H54 (cell line): ENCODE results near the gene TGOLN2.

Experiments
- DNase-seq: peaks from one replicate; pipeline ENCODE4 v3.0.0; 2011; ENCODE audit warnings: low spot score, mixed read lengths; ENCODE audit not compliant: insufficient read length
- FAIRE-seq: peaks from 3 replicates; lab custom pipeline; 2011; peaks lifted over from hg19 to GRCh38; lab: Jason Lieb, UNC
- POLR2A ChIP-seq: IDR thresholded peaks from 2 replicates; pipeline ENCODE4 v1.6.1; 2011; ENCODE audit warnings: low read depth, mild to moderate bottlenecking, low read length

TGOLN2 gene

GRCh38 chr2:85308201-85308600 lies 19.6 kb downstream of the TGOLN2 start:
- no peak for TF ChIP-seq POLR2A
- FAIRE-seq (no peak), DNase-seq (no peak)

- no peak for FAIRE-seq
- TF ChIP-seq POLR2A, result no peak
- DNase-seq, result no peak
Observed at GRCh38 chr2:85307527-85307897, 20.3 kb downstream of the TGOLN2 start.

DNA sequence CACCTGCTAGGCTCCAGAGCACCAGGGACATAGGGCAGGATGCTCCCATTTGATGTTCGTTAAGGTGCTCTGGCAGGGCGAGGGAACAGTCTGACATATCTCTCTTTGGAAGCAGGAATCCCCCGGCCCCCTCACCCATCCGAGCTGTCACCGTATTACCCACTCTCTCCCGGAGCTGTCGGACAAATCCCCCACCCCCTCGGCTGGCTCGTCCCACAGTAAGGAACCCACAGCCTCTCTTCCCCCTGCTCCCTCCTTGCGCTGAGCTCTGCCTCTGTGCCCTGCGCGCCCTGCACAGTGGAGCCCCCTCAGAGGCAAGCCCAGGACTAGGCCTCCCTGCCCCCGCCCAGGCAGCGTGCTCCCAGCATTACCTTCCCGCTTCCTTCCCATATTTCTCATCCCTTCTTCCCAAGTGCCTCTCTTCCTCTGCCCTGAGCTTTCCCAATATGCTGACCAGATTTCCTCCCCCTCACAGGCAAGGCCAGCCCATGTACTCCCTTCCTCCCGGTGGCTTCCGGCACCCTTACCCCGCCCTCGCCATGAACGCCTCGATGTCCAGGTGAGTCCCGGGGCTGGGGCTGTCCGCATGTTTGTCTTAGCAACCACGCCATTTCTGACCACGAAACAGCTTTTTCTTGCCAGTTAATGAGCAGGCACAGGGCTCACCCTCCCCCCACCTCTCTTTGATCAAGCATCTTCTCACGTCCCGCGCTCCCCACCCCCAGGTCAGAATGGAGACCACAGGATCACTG lies 23.8 kb downstream of the TGOLN2 start:
- no peak for TF ChIP-seq POLR2A
- DNase-seq (no peak), FAIRE-seq (no peak)

- FAIRE-seq (no peak), DNase-seq (no peak)
- TF ChIP-seq POLR2A, result no peak
Observed at GRCh38 chr2:85302121-85302520, 25.7 kb downstream of the TGOLN2 start.

DNA sequence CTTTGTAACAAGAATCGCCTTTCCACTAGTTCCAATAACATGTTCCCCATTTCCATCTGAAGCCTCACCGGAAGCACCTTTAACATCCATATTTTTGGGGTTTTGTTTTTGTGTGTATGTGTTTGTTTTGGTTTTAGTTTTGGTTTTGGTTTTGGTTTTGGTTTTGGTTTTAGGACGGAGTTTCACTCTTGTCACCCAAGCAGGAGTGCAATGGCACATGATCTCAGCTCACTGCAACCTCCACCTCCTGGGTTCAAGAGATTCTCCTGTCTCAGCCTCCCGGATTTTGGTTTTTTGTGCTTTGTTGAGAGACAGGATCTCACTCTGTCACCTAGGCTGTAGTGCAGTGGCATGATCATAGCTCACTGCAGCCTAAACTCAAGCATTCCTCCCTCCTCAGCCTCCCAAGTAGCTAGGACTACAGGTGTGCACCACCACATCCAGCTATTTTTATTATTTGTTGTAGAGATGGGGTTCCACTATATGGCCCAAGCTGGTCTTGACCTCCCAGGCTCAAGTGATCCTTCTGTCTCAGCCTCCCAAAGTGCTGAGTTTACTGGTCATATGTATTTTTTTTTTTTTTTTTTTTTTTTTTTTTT lies 36.3 kb downstream of the TGOLN2 start:
- no peak for TF ChIP-seq POLR2A
- no peak for FAIRE-seq
- DNase-seq, result no peak

DNA sequence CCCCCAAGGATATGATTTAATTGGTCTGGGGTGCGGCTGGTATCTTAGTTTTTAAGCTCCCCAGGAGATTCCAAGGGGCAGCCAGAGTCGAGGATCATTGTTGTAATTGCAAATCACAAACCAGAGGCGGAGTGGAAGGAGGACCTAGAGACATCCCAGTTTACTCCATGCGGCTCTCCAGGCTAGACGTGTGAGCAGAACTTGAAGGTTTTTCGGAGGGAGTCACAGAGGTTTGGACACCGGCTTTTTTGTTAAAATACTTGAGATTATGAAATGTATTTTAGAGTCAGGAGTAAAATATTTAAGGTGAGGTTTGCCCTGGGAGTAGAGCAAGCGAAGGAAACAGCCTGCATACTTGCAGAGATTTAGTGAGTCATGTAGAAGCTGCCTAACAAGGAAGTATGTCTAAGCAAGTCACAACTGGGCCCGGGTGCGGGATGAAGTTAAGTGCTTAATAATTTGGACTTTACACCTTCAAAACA lies 39.5 kb downstream of the TGOLN2 start:
- no peak for TF ChIP-seq POLR2A
- FAIRE-seq (peak; percentile 23), DNase-seq (peak; percentile 69)

DNA sequence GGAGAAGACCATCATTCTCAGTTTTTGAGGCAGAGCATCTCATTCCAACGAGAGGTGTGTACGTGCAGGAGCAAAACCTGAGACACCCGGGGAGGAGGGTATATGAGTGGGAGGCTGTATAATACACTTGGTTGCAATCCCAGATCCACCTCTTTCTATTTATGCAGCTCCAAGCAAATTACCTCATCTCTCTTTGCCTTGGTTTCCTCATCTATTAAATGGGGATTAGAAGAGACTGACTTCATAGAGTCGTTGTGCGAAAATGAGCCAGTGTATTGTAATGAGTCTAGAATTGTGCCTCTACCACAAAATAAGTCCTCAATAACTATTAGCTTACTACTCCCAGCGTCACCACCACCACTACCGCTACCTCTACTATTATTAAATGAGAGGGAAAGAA lies 40.1 kb downstream of the TGOLN2 start:
- FAIRE-seq (no peak), DNase-seq (no peak)
- no peak for TF ChIP-seq POLR2A

GRCh38 chr2:85286918-85287317 lies 40.9 kb downstream of the TGOLN2 start:
- FAIRE-seq, result no peak
- TF ChIP-seq POLR2A, result no peak
- DNase-seq, result no peak

DNA sequence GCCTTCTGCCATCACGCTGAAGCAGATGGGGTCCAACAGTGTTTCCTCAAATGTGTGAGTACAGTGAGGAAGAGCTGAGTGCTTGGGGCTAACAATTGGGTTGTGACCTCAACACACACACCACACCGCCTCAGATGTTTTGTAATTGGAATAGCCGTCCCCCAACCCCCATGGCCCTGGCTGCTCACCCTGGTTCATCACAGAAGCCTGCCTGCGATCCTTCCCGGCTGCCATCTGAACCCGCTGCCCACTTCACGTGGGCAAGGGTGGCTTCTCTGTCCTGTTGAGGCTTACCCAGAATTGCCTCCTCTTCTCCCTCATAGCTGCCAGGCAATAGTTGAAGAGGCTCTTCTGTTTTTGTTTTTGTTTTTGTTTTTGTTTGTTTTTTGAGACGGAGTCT lies 44.1 kb downstream of the TGOLN2 start:
- TF ChIP-seq POLR2A, result no peak
- DNase-seq (no peak), FAIRE-seq (no peak)

- no peak for TF ChIP-seq POLR2A
- FAIRE-seq (no peak), DNase-seq (no peak)
Observed at GRCh38 chr2:85282914-85283313, 44.9 kb downstream of the TGOLN2 start.

DNA sequence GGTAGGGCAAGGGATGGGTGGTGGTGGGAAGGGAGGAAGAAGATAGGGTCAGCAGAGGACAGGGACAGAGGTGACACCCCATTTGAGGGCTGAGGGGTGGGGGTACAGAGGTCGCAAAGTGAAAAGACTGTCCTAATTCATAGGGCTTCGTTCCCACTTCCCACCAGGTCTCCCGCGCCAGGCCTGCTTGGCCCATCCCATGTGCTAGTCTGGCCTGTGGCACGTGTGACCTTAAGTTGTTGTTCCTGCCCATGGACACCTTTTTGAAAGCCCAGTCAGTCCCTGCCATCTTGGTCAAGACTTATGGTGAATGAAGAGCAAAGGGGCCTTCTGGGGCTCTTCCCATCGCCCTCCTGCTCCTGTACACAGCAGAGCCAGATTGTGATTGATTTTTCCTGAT lies 46.2 kb downstream of the TGOLN2 start:
- TF ChIP-seq POLR2A, result no peak
- DNase-seq (no peak), FAIRE-seq (no peak)

GRCh38 chr2:85278361-85278760 lies 49.4 kb downstream of the TGOLN2 start:
- no peak for TF ChIP-seq POLR2A
- no peak for FAIRE-seq
- DNase-seq, result no peak

DNA sequence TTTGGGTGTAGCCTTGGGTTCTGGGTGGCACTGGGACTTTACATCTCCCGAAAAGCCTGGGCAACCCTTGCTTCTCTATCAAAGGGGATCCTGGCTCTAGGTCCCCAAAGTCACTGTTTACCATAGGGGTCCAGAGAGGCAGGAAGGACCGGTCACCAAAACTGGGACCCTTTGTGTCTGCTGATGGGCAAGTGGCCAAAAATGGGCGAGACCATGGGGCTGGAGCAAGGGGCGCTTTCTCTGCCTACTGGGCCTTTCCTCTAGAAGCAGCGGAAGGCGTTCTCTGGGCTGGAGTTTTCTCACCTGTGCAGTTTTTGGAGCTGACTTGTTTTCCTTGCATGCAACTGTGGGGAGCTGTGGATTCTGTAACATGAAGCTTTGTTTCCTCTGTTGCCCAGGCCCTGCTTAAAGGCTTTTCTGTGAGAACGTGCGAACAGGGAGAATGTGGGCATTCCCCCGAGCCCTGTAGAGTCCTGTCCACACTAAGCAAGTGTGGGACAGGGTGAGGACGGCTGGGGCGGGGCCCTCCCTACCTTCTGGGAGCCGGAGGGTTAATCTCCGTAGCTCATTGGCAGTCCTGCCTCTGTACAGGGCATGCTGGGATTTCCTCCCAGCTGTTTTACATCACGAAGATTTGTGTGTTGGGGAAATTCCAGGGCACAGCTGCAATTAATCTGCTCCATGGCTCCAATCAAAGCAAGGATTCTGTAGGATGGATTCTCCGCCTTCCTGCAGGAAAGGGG lies 50.2 kb downstream of the TGOLN2 start:
- DNase-seq (no peak), FAIRE-seq (no peak)

GRCh38 chr2:85276571-85277118 lies 51.1 kb downstream of the TGOLN2 start:
- TF ChIP-seq POLR2A, result no peak
- no peak for DNase-seq
- FAIRE-seq, result no peak

More for the DNA sequence above, 50.2 kb downstream of the TGOLN2 start:
- no peak for TF ChIP-seq POLR2A

DNA sequence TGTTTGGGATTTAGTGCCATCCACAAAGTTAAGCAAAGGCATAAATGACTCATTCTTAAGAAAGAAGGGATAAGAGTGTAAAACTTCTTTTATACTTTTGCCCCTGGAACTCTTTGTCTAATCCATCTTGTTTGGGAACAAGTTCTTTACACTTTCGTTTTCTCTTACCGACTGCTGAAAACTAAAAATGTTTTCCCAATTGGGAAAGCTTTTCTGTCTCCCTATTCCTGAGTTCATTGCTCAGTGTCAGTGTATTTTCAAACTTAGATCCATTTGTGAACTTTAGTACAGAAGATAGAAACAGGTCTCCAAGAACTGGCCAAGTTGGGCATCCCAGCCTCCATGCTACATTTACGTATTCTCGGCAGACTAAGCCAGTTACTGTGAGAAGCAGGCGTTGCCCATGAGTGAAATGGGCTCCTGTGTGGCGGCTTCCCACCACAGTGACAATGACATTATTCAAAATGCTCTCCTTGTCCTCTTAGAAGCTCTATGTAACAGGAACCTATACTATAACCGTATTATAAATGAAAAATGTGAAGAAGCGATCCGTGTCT lies 51.7 kb downstream of the TGOLN2 start:
- no peak for TF ChIP-seq POLR2A
- FAIRE-seq, result no peak
- DNase-seq, result no peak
